ENCODE results near the gene ISCU. TPM values are rescaled to one million over a fixed set of nuclear protein-coding genes. Genes with fewer than 3 reads are reported as not detected.
A peak's percentile ranks its signal among the peaks of the same experiment; 100 is the strongest.

ISCU gene
- 98.7 TPM for polyA plus RNA-seq (ENCODE audit: insufficient read length)

GRCh38 chr12:108562348-108563135 lies at the start of gene ISCU:
Gene ISCU (plus strand): TSS chr12:108562596. CDS start chr12:108562623, 27 bp downstream.
- DNase-seq (ENCODE audit: low read depth), result peak; percentile 92

- no peak for DNase-seq (ENCODE audit: low read depth)
Measured at GRCh38 chr12:108514468-108514972, 47.9 kb upstream of the ISCU start.

- peak; percentile 97 for DNase-seq (ENCODE audit: low read depth)
Measured at GRCh38 chr12:108514973-108515814, 47.2 kb upstream of the ISCU start, which contains the start of gene FICD. Gene FICD (plus strand): TSS chr12:108515277. CDS start chr12:108516973, 1,696 bp downstream.

GRCh38 chr12:108515916-108516315 lies 46.5 kb upstream of the ISCU start:
- DNase-seq (ENCODE audit: low read depth), result no peak

- DNase-seq (ENCODE audit: low read depth), result no peak
Measured at GRCh38 chr12:108516511-108517275, 45.7 kb upstream of the ISCU start.

GRCh38 chr12:108517288-108518100 lies 44.9 kb upstream of the ISCU start:
- no peak for DNase-seq (ENCODE audit: low read depth)

GRCh38 chr12:108518101-108518715 lies 44.2 kb upstream of the ISCU start:
- DNase-seq (ENCODE audit: low read depth), result no peak

- no peak for DNase-seq (ENCODE audit: low read depth)
Measured at GRCh38 chr12:108518716-108519496, 43.5 kb upstream of the ISCU start.

GRCh38 chr12:108519558-108519957 lies 42.8 kb upstream of the ISCU start:
- no peak for DNase-seq (ENCODE audit: low read depth)

- no peak for DNase-seq (ENCODE audit: low read depth)
Measured at GRCh38 chr12:108523365-108523764, 39.0 kb upstream of the ISCU start.

GRCh38 chr12:108525681-108526080 lies 36.7 kb upstream of the ISCU start:
- no peak for DNase-seq (ENCODE audit: low read depth)

GRCh38 chr12:108526482-108527165 lies 35.8 kb upstream of the ISCU start:
- DNase-seq (ENCODE audit: low read depth), result no peak

- no peak for DNase-seq (ENCODE audit: low read depth)
Measured at GRCh38 chr12:108527166-108527496, 35.3 kb upstream of the ISCU start.

GRCh38 chr12:108530161-108530560 lies 32.2 kb upstream of the ISCU start:
- no peak for DNase-seq (ENCODE audit: low read depth)

GRCh38 chr12:108531929-108532848 lies 30.2 kb upstream of the ISCU start:
- DNase-seq (ENCODE audit: low read depth), result no peak

- DNase-seq (ENCODE audit: low read depth), result no peak
Measured at GRCh38 chr12:108538146-108538545, 24.2 kb upstream of the ISCU start.

- DNase-seq (ENCODE audit: low read depth), result no peak
Measured at GRCh38 chr12:108538616-108539195, 23.7 kb upstream of the ISCU start.

- DNase-seq (ENCODE audit: low read depth), result no peak
Measured at GRCh38 chr12:108542320-108542719, 20.1 kb upstream of the ISCU start.

Measured in forelimb muscle (tissue), 1 donor.